A375 (cell line): ENCODE results near the gene ITCH. TPM values are rescaled to one million over a fixed set of nuclear protein-coding genes. Genes with fewer than 3 reads are reported as not detected.

Experiments
- small RNA-seq: library from RNA; depleted of rRNA; stranded (forward); fragments of <200 nt; gene quantifications from one replicate; pipeline ENCODE3, GENCODE V24; 2014
- total RNA-seq: library from RNA; depleted of rRNA; stranded (reverse); fragments of >200 nt; shearing (Covaris generic); gene quantifications from 2 replicates; pipeline ENCODE4 v1.2.3, GENCODE V29; 2014; rRNA removed

ITCH gene
- 49.1 and 53.9 TPM in 2 replicates for total RNA-seq

DNA sequence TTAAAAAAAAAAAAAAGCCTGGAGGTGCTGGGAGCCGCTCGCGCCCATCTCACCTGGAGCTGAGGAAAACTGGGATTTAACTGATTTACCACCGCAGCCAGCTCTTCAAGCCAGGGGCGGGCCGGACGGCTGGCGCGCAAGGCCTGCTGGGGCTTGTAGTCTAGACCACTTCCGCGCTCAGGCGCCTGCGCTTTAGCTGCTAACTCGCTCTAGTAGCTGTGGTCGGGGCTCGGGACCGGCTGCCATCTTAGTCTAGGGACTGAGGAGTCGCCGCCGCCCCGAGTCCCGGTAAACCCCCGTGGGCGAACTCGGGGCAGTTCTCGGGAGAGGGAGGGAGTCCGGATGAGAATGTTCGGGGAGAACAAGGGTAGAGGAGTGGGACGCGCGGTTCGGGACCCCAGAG, at the start of gene ITCH:
Gene ITCH (plus strand): TSS at position 212 of the 403 bp plus-strand sequence. CDS start 30,539 bp downstream, outside the sequence.

DNA sequence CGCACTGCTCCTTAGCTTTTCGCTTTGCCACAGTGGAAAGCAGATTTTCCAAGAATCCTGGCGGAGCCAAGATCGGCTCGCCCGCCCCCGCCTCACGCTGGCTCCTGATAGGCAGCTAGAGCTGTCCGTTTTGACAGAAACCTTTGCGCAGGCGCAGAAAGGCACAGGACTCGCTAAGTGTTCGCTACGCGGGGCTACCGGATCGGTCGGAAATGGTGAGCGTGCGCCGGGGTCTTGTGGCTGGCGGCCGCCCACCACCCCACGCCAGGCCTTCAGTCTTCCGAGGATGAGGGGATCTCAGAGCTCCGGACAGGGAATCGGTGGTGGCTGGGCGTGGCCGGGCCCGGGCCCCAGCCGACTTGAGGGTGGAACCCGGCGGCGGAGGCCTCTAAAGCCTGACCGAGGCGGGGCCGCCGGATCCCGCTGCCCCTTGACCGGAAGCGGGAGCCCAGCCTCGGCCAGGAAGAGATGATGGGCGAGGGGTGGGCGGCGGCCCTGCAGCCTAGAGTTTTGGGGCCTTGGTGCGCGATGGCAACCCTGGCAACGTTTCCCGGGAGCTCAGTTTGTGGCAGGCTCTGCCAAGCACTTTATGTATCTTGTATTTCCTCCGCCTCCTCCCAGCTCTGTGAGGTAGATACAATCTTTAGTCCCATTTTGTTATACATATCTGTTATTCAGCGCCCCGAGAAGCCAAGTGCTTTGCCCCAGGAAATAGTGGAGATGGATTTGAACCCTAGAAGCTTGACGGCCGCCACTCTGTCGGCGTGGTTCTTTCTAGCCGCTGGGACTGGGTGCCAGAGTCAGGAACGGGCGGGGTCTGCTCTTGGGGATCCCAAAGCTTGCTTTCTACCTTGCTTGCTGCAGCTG, 153.4 kb downstream of the ITCH start, which contains the start of gene DYNLRB1:
Gene DYNLRB1 (plus strand): TSS at position 176 of the 867 bp plus-strand sequence. CDS start 37 bp downstream, at position 213.

DNA sequence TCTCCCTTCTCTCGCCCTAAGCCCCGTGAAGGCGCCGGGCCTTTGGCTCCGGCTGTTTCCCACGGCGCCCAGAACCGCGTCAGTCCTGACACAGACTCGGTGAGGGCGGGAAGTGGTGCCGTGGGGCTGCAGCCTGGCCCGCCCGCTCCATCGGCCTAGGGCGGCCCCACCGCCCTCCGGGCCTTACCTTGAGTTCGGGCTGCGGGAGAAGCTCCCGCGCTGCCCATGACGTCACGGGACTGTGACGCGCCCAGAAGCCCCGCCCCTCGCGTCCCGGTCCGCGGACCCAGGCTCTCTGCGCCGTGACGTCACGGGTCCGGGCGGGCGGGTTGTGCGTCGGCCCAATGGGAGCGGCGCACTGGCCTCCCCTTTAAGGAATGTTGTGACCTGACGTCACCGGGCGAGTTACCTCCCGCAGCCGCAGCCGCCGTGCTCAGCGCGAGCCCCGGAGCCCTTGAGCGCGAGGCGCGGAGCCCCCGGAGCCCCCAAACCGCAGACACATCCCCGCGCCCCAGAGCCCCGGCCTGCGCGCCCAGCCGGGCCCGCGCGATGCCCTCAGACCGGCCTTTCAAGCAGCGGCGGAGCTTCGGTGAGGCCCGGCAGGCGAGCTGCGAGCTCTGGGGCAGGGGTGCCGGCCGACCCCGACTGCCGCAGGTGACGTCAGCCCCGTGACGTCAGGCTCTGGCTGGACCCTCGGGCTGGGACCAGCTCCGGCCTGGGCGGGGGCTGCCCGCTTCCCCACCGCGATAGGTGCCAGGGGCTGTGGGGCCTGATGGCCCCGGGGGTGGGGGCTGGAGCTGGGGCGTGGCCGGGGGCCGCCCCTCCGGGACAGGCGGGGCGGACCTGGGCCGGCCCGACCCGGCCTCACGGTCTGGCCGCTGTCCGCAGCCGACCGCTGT, 195.5 kb downstream of the ITCH start, which contains the start of gene MAP1LC3A:
Gene MAP1LC3A (plus strand): TSS at position 399 of the 899 bp plus-strand sequence. CDS start 151 bp downstream, at position 550.

Small RNA genes lying within 50 kb of the gene (small RNA-seq; reads per million reads assigned to genes)
- not detected for gene AL356299.1
- not detected for gene MIR644A
- not detected for gene RF00019

Other genes with a start within 250 kb of the ITCH start
- not detected in 2 replicates for gene ASIP, start 121.8 kb upstream of the ITCH start, total RNA-seq
- gene AHCY, start 59.9 kb upstream of the ITCH start, total RNA-seq = 155 and 165 TPM in 2 replicates
- gene DYNLRB1, start 153.1 kb downstream of the ITCH start, total RNA-seq = 192 and 275 TPM in 2 replicates
- 39.1 and 39.9 TPM in 2 replicates for gene MAP1LC3A, start 195.4 kb downstream of the ITCH start, total RNA-seq